ENCODE results near the gene IL1RL2. TPM values are rescaled to one million over a fixed set of nuclear protein-coding genes. Genes with fewer than 3 reads are reported as not detected.

The IL1RL2 gene
- total RNA-seq, 1 donor from 2014 or later = not detected

DNA sequence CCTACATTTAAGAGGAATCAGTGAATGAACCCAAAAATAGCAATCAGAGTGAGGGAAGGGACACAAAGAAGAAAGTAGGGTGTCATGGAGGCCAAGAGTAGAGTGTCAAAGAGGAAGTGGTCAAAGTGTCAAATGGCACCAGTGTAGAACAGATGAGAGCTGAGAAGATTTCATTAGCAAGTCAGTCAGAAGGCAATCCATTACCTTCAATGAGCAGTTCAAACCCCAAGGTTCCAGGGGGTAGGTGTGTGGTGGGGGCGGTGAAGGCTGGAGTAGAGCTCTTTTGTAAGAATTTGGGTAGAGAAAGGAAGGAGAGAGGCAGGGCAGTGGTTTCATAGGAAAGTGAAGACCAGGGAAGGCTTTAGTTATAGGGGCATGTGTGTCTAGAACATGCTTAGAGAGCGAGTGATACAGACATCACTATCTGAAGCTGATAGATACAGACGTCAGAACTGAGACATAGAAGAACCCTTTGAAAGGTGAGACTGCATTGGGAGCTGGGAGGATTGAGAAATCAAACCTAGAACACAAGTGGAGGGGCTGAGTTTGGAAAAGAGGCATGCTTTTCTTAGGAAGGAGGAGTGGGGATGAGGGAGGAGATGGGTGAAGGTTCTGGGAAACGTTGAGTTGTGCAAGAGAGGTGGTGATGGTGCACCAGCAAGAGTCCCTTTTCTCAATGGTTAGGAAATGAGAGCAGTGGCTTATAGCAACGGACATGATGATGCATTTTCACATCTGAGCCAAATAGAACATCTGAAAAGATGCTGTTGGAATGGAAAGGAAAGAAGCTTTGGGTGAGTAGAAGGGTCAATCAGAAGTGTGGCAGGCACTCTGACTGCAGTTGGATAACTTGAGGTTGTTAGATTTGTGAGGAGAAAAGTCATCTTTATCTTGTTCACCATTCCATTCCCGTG, 75.7 kb downstream of the IL1RL2 start:
- TF ChIP-seq, protein P1, sequence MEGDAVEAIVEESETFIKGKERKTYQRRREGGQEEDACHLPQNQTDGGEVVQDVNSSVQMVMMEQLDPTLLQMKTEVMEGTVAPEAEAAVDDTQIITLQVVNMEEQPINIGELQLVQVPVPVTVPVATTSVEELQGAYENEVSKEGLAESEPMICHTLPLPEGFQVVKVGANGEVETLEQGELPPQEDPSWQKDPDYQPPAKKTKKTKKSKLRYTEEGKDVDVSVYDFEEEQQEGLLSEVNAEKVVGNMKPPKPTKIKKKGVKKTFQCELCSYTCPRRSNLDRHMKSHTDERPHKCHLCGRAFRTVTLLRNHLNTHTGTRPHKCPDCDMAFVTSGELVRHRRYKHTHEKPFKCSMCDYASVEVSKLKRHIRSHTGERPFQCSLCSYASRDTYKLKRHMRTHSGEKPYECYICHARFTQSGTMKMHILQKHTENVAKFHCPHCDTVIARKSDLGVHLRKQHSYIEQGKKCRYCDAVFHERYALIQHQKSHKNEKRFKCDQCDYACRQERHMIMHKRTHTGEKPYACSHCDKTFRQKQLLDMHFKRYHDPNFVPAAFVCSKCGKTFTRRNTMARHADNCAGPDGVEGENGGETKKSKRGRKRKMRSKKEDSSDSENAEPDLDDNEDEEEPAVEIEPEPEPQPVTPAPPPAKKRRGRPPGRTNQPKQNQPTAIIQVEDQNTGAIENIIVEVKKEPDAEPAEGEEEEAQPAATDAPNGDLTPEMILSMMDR (IDR thresholded peaks at IDR 0.05; ENCODE audit: unreplicated experiment) = no peak
- Mint-ChIP-seq H3K4me1 (ENCODE audit: low read depth) (no peaks in the 10 kb centered on the region), H3K4me3 (ENCODE audit: low read depth) (no peak overlapping the region), H3K9me3 (ENCODE audit: low read depth) (no peaks in the 10 kb centered on the region), H3K27ac (no peak overlapping the region), H3K27me3 (peaks cover 3% of the 10 kb centered on the region), H3K36me3 (ENCODE audit: insufficient read depth) (no peaks in the 10 kb centered on the region)
- DNase-seq (ENCODE audit: low spot score, unreplicated experiment) = no peak

DNA sequence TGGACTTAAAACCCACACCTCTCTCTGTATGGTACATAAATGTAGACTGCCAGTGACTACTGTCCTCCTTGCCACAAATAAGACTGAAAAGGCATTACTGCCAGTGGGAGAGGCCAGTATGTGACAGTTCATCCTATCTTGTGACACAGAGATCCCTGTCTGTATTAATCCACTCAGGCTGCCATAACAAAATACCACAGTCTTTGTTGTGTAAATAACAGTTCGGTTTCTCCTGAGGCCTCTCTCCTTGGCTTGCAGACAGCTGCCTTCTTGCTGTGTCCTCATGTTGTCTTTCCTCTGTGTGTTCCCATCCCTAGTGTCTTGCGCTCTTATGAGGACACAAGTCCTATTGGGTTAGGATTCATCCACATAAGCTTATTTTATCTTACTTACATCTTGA, 78.1 kb downstream of the IL1RL2 start:
- DNase-seq (ENCODE audit: low spot score, unreplicated experiment) = no peak
- Mint-ChIP-seq H3K27me3 (no peaks in the 10 kb centered on the region), H3K4me3 (ENCODE audit: low read depth) (no peak overlapping the region), H3K9me3 (ENCODE audit: low read depth) (no peaks in the 10 kb centered on the region), H3K36me3 (ENCODE audit: insufficient read depth) (no peaks in the 10 kb centered on the region), H3K27ac (no peak overlapping the region), H3K4me1 (ENCODE audit: low read depth) (no peaks in the 10 kb centered on the region)
- TF ChIP-seq, protein P1 (IDR thresholded peaks at IDR 0.05; ENCODE audit: unreplicated experiment) = no peak

DNA sequence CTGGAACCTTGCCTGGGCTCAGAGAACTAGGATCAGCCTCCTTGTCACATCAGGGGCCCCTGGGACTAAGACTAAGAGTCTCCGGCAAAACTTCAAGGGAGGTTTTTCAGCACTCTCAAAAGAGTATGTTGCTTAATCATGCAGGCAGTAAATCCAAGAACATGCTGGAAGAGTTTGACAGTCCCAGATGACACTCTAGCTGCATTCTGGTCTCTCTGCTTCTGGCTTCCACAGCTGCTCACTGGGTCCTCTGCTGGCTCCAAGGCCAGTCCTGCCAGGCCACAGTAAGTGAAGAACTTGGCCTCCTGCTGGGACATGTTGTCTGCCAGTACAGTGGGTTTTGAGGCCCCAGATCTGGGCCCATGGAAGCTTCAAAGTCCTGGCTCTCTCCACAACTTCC, 79.4 kb downstream of the IL1RL2 start:
- Mint-ChIP-seq H3K36me3 (ENCODE audit: insufficient read depth) (no peaks in the 10 kb centered on the region), H3K4me3 (ENCODE audit: low read depth) (no peak overlapping the region), H3K9me3 (ENCODE audit: low read depth) (no peaks in the 10 kb centered on the region), H3K27ac (no peak overlapping the region), H3K27me3 (peaks cover 5% of the 10 kb centered on the region), H3K4me1 (ENCODE audit: low read depth) (no peaks in the 10 kb centered on the region)
- no peak for DNase-seq (ENCODE audit: low spot score, unreplicated experiment)
- TF ChIP-seq, protein P1 (IDR thresholded peaks at IDR 0.05; ENCODE audit: unreplicated experiment) = no peak

DNA sequence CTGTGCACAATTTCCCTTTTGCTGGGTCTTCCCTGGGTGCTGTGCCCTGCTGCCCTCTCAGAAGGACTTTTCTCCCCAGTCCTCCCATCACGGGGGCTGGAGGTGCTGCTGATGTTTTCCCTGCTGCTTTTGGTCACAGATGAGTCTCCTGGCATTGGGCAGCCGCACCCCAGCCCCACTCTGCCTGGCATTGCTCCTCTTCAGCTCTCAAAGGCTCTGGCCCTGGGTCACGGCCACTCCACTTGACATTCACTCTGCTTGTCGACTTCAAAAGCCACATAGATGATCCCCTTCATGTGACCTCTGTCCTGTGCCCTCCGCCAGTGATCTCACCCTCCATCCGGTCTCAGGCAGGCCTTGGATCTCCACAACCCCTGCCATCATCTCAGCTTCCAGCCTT, 81.0 kb downstream of the IL1RL2 start:
- H3K27me3 Mint-ChIP-seq = peaks cover 10% of the 10 kb centered on the region
- no peaks in the 10 kb centered on the region for H3K9me3 Mint-ChIP-seq (ENCODE audit: low read depth)
- no peaks in the 10 kb centered on the region for H3K36me3 Mint-ChIP-seq (ENCODE audit: insufficient read depth)

DNA sequence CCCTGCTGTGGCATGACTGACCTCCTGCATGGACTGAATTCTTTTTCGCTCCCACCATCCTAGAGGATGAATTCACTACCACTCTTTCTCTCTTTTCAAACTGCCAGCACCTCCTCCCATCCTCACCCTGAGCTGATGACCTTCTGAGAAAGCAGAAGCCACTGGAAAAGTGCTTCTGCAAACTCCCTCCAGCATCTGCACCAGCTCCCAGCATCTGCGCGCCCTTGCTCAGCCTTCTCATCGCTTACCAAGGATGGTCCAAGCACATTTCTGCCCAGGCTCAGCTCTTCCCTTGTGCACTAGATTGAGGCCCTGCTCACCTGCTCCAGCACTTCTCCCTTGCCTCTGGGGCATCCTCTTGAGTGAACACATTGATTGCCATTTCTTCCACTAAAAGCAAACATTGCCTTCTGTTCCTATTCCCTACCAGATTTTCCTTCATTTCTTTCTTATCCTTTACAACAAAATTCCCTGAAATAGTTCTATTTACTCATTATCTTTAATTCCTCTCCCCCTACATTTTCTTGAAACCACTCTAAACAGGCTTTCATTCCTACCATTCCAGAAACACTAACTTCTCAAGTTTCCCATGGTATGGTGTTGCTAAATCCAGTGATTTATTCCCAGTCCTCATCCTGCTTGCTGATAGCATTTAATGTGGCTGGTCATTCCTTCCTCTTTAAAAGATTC, 81.8 kb downstream of the IL1RL2 start:
- Mint-ChIP-seq H3K9me3 (ENCODE audit: low read depth) (no peaks in the 10 kb centered on the region), H3K27ac (no peak overlapping the region)

More for the DNA sequence above, 81.0 kb downstream of the IL1RL2 start:
- Mint-ChIP-seq H3K4me3 (ENCODE audit: low read depth) (no peak overlapping the region), H3K4me1 (ENCODE audit: low read depth) (no peaks in the 10 kb centered on the region), H3K27ac (no peak overlapping the region)
- TF ChIP-seq, protein P1 (IDR thresholded peaks at IDR 0.05; ENCODE audit: unreplicated experiment) = no peak
- DNase-seq (ENCODE audit: low spot score, unreplicated experiment) = no peak

More for the DNA sequence above, 81.8 kb downstream of the IL1RL2 start:
- no peaks in the 10 kb centered on the region for H3K4me1 Mint-ChIP-seq (ENCODE audit: low read depth)
- H3K36me3 Mint-ChIP-seq (ENCODE audit: insufficient read depth) = no peaks in the 10 kb centered on the region
- peaks cover 10% of the 10 kb centered on the region for H3K27me3 Mint-ChIP-seq
- DNase-seq (ENCODE audit: low spot score, unreplicated experiment) = no peak
- no peak overlapping the region for H3K4me3 Mint-ChIP-seq (ENCODE audit: low read depth)
- TF ChIP-seq, protein P1 (IDR thresholded peaks at IDR 0.05; ENCODE audit: unreplicated experiment) = no peak

Data from progenitor cell of endocrine pancreas (in vitro differentiated cells).